ENCODE results near the gene CD200R1L.

Gene CD200R1L

GRCh38 chr3:112811131-112811884, 35.4 kb downstream of the CD200R1L start:
- no peaks in the 10 kb centered on the region for H3K36me3 ChIP-seq (ENCODE audit: control insufficient read depth in 2 of 2, insufficient read depth in 2 of 2, low read length in 2 of 2)
- peaks cover 0 to 8% of the 10 kb centered on the region in 2 donors for H3K4me1 ChIP-seq (ENCODE audit: control insufficient read depth in 2 of 2, insufficient read depth in 2 of 2, low read length in 2 of 2)
- H3K27ac ChIP-seq (ENCODE audit: low read depth in 2 of 2, low read length in 2 of 2) = no peak overlapping the region
- H3K9me3 ChIP-seq (ENCODE audit: control insufficient read depth in 2 of 2, low read length in 2 of 2) = no peaks in the 10 kb centered on the region
- no peaks in the 10 kb centered on the region for H3K27me3 ChIP-seq (ENCODE audit: control insufficient read depth in 2 of 2, insufficient read depth in 2 of 2, low read length in 2 of 2)
- H3K4me3 ChIP-seq (ENCODE audit: low read length in 2 of 2) = no peak overlapping the region
- no peak overlapping the region for H3K9ac ChIP-seq (ENCODE audit: low read depth in 1 of 2, low read length in 2 of 2)

GRCh38 chr3:112810561-112810960, 36.1 kb downstream of the CD200R1L start:
- Histone ChIP-seq H3K27me3 (ENCODE audit: control insufficient read depth in 2 of 2, insufficient read depth in 2 of 2, low read length in 2 of 2) (no peaks in the 10 kb centered on the region), H3K36me3 (ENCODE audit: control insufficient read depth in 2 of 2, insufficient read depth in 2 of 2, low read length in 2 of 2) (no peaks in the 10 kb centered on the region), H3K9me3 (ENCODE audit: control insufficient read depth in 2 of 2, low read length in 2 of 2) (no peaks in the 10 kb centered on the region), H3K4me3 (ENCODE audit: low read length in 2 of 2) (no peak overlapping the region), H3K4me1 (ENCODE audit: control insufficient read depth in 2 of 2, insufficient read depth in 2 of 2, low read length in 2 of 2) (peaks cover 0 to 8% of the 10 kb centered on the region in 2 donors), H3K9ac (ENCODE audit: low read depth in 1 of 2, low read length in 2 of 2) (no peak overlapping the region), H3K27ac (ENCODE audit: low read depth in 2 of 2, low read length in 2 of 2) (no peak overlapping the region)

- Histone ChIP-seq H3K27me3 (ENCODE audit: control insufficient read depth in 2 of 2, insufficient read depth in 2 of 2, low read length in 2 of 2) (no peaks in the 10 kb centered on the region), H3K4me3 (ENCODE audit: low read length in 2 of 2) (no peak overlapping the region), H3K27ac (ENCODE audit: low read depth in 2 of 2, low read length in 2 of 2) (no peak overlapping the region), H3K4me1 (ENCODE audit: control insufficient read depth in 2 of 2, insufficient read depth in 2 of 2, low read length in 2 of 2) (peaks cover 0 to 4% of the 10 kb centered on the region in 2 donors), H3K9me3 (ENCODE audit: control insufficient read depth in 2 of 2, low read length in 2 of 2) (no peaks in the 10 kb centered on the region), H3K9ac (ENCODE audit: low read depth in 1 of 2, low read length in 2 of 2) (no peak overlapping the region), H3K36me3 (ENCODE audit: control insufficient read depth in 2 of 2, insufficient read depth in 2 of 2, low read length in 2 of 2) (no peaks in the 10 kb centered on the region)
These were observed 38.5 kb downstream of the CD200R1L start for GRCh38 chr3:112808136-112808535.

- H3K9me3 ChIP-seq (ENCODE audit: control insufficient read depth in 2 of 2, low read length in 2 of 2) = no peaks in the 10 kb centered on the region
- no peak overlapping the region for H3K4me3 ChIP-seq (ENCODE audit: low read length in 2 of 2)
- peaks cover 0 to 4% of the 10 kb centered on the region in 2 donors for H3K4me1 ChIP-seq (ENCODE audit: control insufficient read depth in 2 of 2, insufficient read depth in 2 of 2, low read length in 2 of 2)
- H3K27me3 ChIP-seq (ENCODE audit: control insufficient read depth in 2 of 2, insufficient read depth in 2 of 2, low read length in 2 of 2) = no peaks in the 10 kb centered on the region
- no peak overlapping the region for H3K9ac ChIP-seq (ENCODE audit: low read depth in 1 of 2, low read length in 2 of 2)
- H3K27ac ChIP-seq (ENCODE audit: low read depth in 2 of 2, low read length in 2 of 2) = no peak overlapping the region
- no peaks in the 10 kb centered on the region for H3K36me3 ChIP-seq (ENCODE audit: control insufficient read depth in 2 of 2, insufficient read depth in 2 of 2, low read length in 2 of 2)
These were observed 39.0 kb downstream of the CD200R1L start for GRCh38 chr3:112807685-112808084.

GRCh38 chr3:112806903-112807302, 39.8 kb downstream of the CD200R1L start:
- Histone ChIP-seq H3K27me3 (ENCODE audit: control insufficient read depth in 2 of 2, insufficient read depth in 2 of 2, low read length in 2 of 2) (no peaks in the 10 kb centered on the region), H3K36me3 (ENCODE audit: control insufficient read depth in 2 of 2, insufficient read depth in 2 of 2, low read length in 2 of 2) (no peaks in the 10 kb centered on the region), H3K9me3 (ENCODE audit: control insufficient read depth in 2 of 2, low read length in 2 of 2) (no peaks in the 10 kb centered on the region), H3K9ac (ENCODE audit: low read depth in 1 of 2, low read length in 2 of 2) (no peak overlapping the region), H3K4me3 (ENCODE audit: low read length in 2 of 2) (no peak overlapping the region), H3K27ac (ENCODE audit: low read depth in 2 of 2, low read length in 2 of 2) (no peak overlapping the region), H3K4me1 (ENCODE audit: control insufficient read depth in 2 of 2, insufficient read depth in 2 of 2, low read length in 2 of 2) (peaks cover 0 to 1% of the 10 kb centered on the region in 2 donors)

GRCh38 chr3:112805126-112805525, 41.5 kb downstream of the CD200R1L start:
- H3K9ac ChIP-seq (ENCODE audit: low read depth in 1 of 2, low read length in 2 of 2) = no peak overlapping the region
- no peaks in the 10 kb centered on the region for H3K4me1 ChIP-seq (ENCODE audit: control insufficient read depth in 2 of 2, insufficient read depth in 2 of 2, low read length in 2 of 2)
- H3K9me3 ChIP-seq (ENCODE audit: control insufficient read depth in 2 of 2, low read length in 2 of 2) = no peaks in the 10 kb centered on the region
- H3K4me3 ChIP-seq (ENCODE audit: low read length in 2 of 2) = no peak overlapping the region
- no peaks in the 10 kb centered on the region for H3K27me3 ChIP-seq (ENCODE audit: control insufficient read depth in 2 of 2, insufficient read depth in 2 of 2, low read length in 2 of 2)
- H3K27ac ChIP-seq (ENCODE audit: low read depth in 2 of 2, low read length in 2 of 2) = no peak overlapping the region
- H3K36me3 ChIP-seq (ENCODE audit: control insufficient read depth in 2 of 2, insufficient read depth in 2 of 2, low read length in 2 of 2) = no peaks in the 10 kb centered on the region

- Histone ChIP-seq H3K27me3 (ENCODE audit: control insufficient read depth in 2 of 2, insufficient read depth in 2 of 2, low read length in 2 of 2) (no peaks in the 10 kb centered on the region), H3K9me3 (ENCODE audit: control insufficient read depth in 2 of 2, low read length in 2 of 2) (no peaks in the 10 kb centered on the region), H3K9ac (ENCODE audit: low read depth in 1 of 2, low read length in 2 of 2) (no peak overlapping the region), H3K4me1 (ENCODE audit: control insufficient read depth in 2 of 2, insufficient read depth in 2 of 2, low read length in 2 of 2) (no peaks in the 10 kb centered on the region), H3K36me3 (ENCODE audit: control insufficient read depth in 2 of 2, insufficient read depth in 2 of 2, low read length in 2 of 2) (no peaks in the 10 kb centered on the region), H3K27ac (ENCODE audit: low read depth in 2 of 2, low read length in 2 of 2) (no peak overlapping the region), H3K4me3 (ENCODE audit: low read length in 2 of 2) (no peak overlapping the region)
These were observed 42.6 kb downstream of the CD200R1L start for GRCh38 chr3:112804021-112804420.

- Histone ChIP-seq H3K4me1 (ENCODE audit: control insufficient read depth in 2 of 2, insufficient read depth in 2 of 2, low read length in 2 of 2) (no peaks in the 10 kb centered on the region), H3K36me3 (ENCODE audit: control insufficient read depth in 2 of 2, insufficient read depth in 2 of 2, low read length in 2 of 2) (no peaks in the 10 kb centered on the region), H3K9ac (ENCODE audit: low read depth in 1 of 2, low read length in 2 of 2) (no peak overlapping the region), H3K27ac (ENCODE audit: low read depth in 2 of 2, low read length in 2 of 2) (no peak overlapping the region), H3K4me3 (ENCODE audit: low read length in 2 of 2) (no peak overlapping the region), H3K27me3 (ENCODE audit: control insufficient read depth in 2 of 2, insufficient read depth in 2 of 2, low read length in 2 of 2) (no peaks in the 10 kb centered on the region), H3K9me3 (ENCODE audit: control insufficient read depth in 2 of 2, low read length in 2 of 2) (no peaks in the 10 kb centered on the region)
These were observed 43.2 kb downstream of the CD200R1L start for GRCh38 chr3:112803467-112803866.

- no peaks in the 10 kb centered on the region for H3K36me3 ChIP-seq (ENCODE audit: control insufficient read depth in 2 of 2, insufficient read depth in 2 of 2, low read length in 2 of 2)
- no peak overlapping the region for H3K27ac ChIP-seq (ENCODE audit: low read depth in 2 of 2, low read length in 2 of 2)
- no peak overlapping the region for H3K4me3 ChIP-seq (ENCODE audit: low read length in 2 of 2)
- no peaks in the 10 kb centered on the region for H3K9me3 ChIP-seq (ENCODE audit: control insufficient read depth in 2 of 2, low read length in 2 of 2)
- H3K9ac ChIP-seq (ENCODE audit: low read depth in 1 of 2, low read length in 2 of 2) = no peak overlapping the region
- H3K4me1 ChIP-seq (ENCODE audit: control insufficient read depth in 2 of 2, insufficient read depth in 2 of 2, low read length in 2 of 2) = no peaks in the 10 kb centered on the region
- H3K27me3 ChIP-seq (ENCODE audit: control insufficient read depth in 2 of 2, insufficient read depth in 2 of 2, low read length in 2 of 2) = no peaks in the 10 kb centered on the region
These were observed 44.3 kb downstream of the CD200R1L start for GRCh38 chr3:112802338-112802737.

- H3K36me3 ChIP-seq (ENCODE audit: control insufficient read depth in 2 of 2, insufficient read depth in 2 of 2, low read length in 2 of 2) = no peaks in the 10 kb centered on the region
- H3K27ac ChIP-seq (ENCODE audit: low read depth in 2 of 2, low read length in 2 of 2) = no peak overlapping the region
- H3K9me3 ChIP-seq (ENCODE audit: control insufficient read depth in 2 of 2, low read length in 2 of 2) = no peaks in the 10 kb centered on the region
- H3K4me1 ChIP-seq (ENCODE audit: control insufficient read depth in 2 of 2, insufficient read depth in 2 of 2, low read length in 2 of 2) = no peaks in the 10 kb centered on the region
- no peak overlapping the region for H3K9ac ChIP-seq (ENCODE audit: low read depth in 1 of 2, low read length in 2 of 2)
- no peak overlapping the region for H3K4me3 ChIP-seq (ENCODE audit: low read length in 2 of 2)
- H3K27me3 ChIP-seq (ENCODE audit: control insufficient read depth in 2 of 2, insufficient read depth in 2 of 2, low read length in 2 of 2) = no peaks in the 10 kb centered on the region
These were observed 46.7 kb downstream of the CD200R1L start for GRCh38 chr3:112799946-112800345.

Measured in mucosa of rectum (tissue), 2 donors.